RWPE1 (cell line): ENCODE data around the gene LCN10.
"Not testable (repeated sequence)": the region's sequence is repeated elsewhere in the genome, so short reads cannot be mapped to it uniquely, and the experiment has no call there.

Source experiments
- CTCF ChIA-PET: fragments of 350-600 bp; sonication (Branson Sonifier 250); formaldehyde crosslinking; extraction: SDS; loops from one replicate; lab custom pipeline; 2021; lab: Yijun Ruan, JAX
- POLR2A ChIA-PET: fragments of 400-600 bp; formaldehyde crosslinking; extraction: SDS; loops from one replicate; lab custom pipeline; 2020; ENCODE audit warnings: antibody characterized with exemption; ENCODE audit not compliant: low non-redundant PET; lab: Yijun Ruan, JAX
- DNase-seq: peaks from one replicate; pipeline ENCODE4 v3.0.0; 2012; ENCODE audit warnings: low spot score
- H3K27ac ChIP-seq: fragments of 450-650 bp; 2 replicates; pipeline ENCODE4 v1.5.1; 2017
- CTCF ChIP-seq: fragments of 450-650 bp; conservative IDR thresholded peaks from 2 replicates; pipeline ENCODE4 v1.5.1; 2017; ENCODE audit warnings: low read depth, mild to moderate bottlenecking

Gene LCN10

GRCh38 chr9:136759436-136760325, 16.9 kb upstream of the LCN10 start:
- no peak for TF ChIP-seq CTCF
- ChIA-PET POLR2A (no interaction called here), CTCF (interaction anchor here (0.7 to 1.4 kb wide), 6 partner anchors 10 to 33 kb away, joined by 3 to 8 read pairs (median 4); no protein-coding TSS in a partner anchor)
- no peak overlapping the region for H3K27ac ChIP-seq
- DNase-seq: no peak

GRCh38 chr9:136759001-136759400, 16.3 kb upstream of the LCN10 start:
- no peak for DNase-seq
- H3K27ac ChIP-seq: no peak overlapping the region
- TF ChIP-seq CTCF: no peak
- POLR2A ChIA-PET: no interaction called here
- CTCF ChIA-PET: interaction anchor here (1.0 to 1.3 kb wide), 2 partner anchors 10 to 30 kb away, joined by 3 to 4 read pairs; no protein-coding TSS in a partner anchor

GRCh38 chr9:136757751-136758140, 15.0 kb upstream of the LCN10 start:
- ChIA-PET POLR2A (no interaction called here), CTCF (interaction anchor here (0.5 to 1.3 kb wide), 7 partner anchors 20 to 340 kb away, joined by 3 to 11 read pairs (median 3); partner anchors contain the start of gene NPDC1)
- no peak for DNase-seq
- no peak overlapping the region for H3K27ac ChIP-seq
- no peak for TF ChIP-seq CTCF

- POLR2A ChIA-PET: no interaction called here
- no peak for DNase-seq
- CTCF ChIA-PET: interaction anchor here (0.5 to 1.3 kb wide), 3 partner anchors 19 to 341 kb away, joined by 3 to 11 read pairs (median 5); no protein-coding TSS in a partner anchor
- no peak for TF ChIP-seq CTCF
- no peak overlapping the region for H3K27ac ChIP-seq
Observed at GRCh38 chr9:136757328-136757727, 14.6 kb upstream of the LCN10 start.

- TF ChIP-seq CTCF: no peak
- CTCF ChIA-PET: no interaction called here
- POLR2A ChIA-PET: no interaction called here
- DNase-seq: no peak
- H3K27ac ChIP-seq: no peak overlapping the region
Observed at GRCh38 chr9:136756836-136757235, 14.1 kb upstream of the LCN10 start.

GRCh38 chr9:136756134-136756438, 13.3 kb upstream of the LCN10 start:
- H3K27ac ChIP-seq: no peak overlapping the region
- POLR2A ChIA-PET: no interaction called here
- TF ChIP-seq CTCF: no peak
- no peak for DNase-seq
- CTCF ChIA-PET: no interaction called here

GRCh38 chr9:136755302-136756133, 12.8 kb upstream of the LCN10 start:
- POLR2A ChIA-PET, CTCF ChIA-PET, DNase-seq, H3K27ac ChIP-seq: not testable (repeated sequence)
